ENCODE results near the gene TMEM272. TPM values are rescaled to one million over a fixed set of nuclear protein-coding genes. Genes with fewer than 3 reads are reported as not detected.

Gene TMEM272
- total and polyA plus RNA-seq, 9 of the 15 experiments (the other 6 are each of a cell fraction or from before 2014, with no cell fraction given), result 0.04 to 0.16 (median 0.06) TPM; not detected in 2

DNA sequence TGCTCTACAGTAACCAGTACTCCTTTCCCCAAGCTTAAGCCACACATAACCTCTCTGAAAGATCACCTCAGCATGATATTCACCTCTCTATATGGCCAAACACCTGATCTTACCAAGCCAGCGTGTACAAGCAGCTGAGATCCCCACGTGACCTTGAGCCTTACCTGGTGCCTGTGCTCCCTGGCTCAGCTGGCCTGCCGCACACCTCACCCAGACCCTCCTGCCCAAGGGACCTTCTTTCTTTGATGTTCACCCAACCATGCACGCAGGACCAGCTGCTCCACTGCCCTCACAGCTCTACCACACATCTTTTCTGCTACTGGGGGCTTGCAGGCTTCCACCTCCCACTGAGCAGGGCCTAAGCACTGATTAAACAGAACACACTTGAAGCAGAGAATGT lies 50.0 kb downstream of the TMEM272 start:
- no TSS peak for BruUV-seq (replicated peaks)
- intact Hi-C loops (cut with micrococcal nuclease), result loop anchor here (5.0 kb wide), 1 partner anchor 358 kb away; no protein-coding TSS in a partner anchor
- Histone ChIP-seq H3K9me3 (replicated peaks; ENCODE audit: control insufficient read depth, insufficient read depth, low read depth, low read length) (no peaks in the 10 kb centered on the region), H3K27me3 (ENCODE audit: control insufficient read depth in 2 of 2, insufficient read depth in 2 of 2, low read length in 2 of 2) (no peaks in the 10 kb centered on the region), H3K9me1 (ENCODE audit: control insufficient read depth, insufficient read depth, low read length) (no peaks in the 10 kb centered on the region), H4K20me1 (replicated peaks; ENCODE audit: control insufficient read depth, insufficient read depth, low read length) (no peaks in the 10 kb centered on the region), H3K27ac (ENCODE audit: extremely low read depth, low read depth, low read length) (no peak overlapping the region), H3K4me1 (replicated peaks in 1 of 2; ENCODE audit: control insufficient read depth in 2 of 2, insufficient read depth in 2 of 2, low read length in 2 of 2) (peaks cover 11 to 13% of the 10 kb centered on the region in 2 experiments; a peak in 4 of 5 replicates), H3K4me3 (no peak overlapping the region), H3K9ac (ENCODE audit: insufficient read depth in 1 of 2, low read depth in 2 of 2, low read length in 2 of 2) (no peak overlapping the region), H3K36me3 (ENCODE audit: control insufficient read depth, insufficient read depth, low read length) (no peaks in the 10 kb centered on the region), H3K79me2 (ENCODE audit: control insufficient read depth, insufficient read depth, low read length) (no peaks in the 10 kb centered on the region), H3K4me2 (ENCODE audit: insufficient read depth, low read length) (no peak overlapping the region), H2AFZ (ENCODE audit: low read depth, low read length) (no peak overlapping the region)
- FAIRE-seq, result no peak
- ATAC-seq, result no peak
- no peak for DNase-seq (ENCODE audit: extremely low read depth in 1 of 4, low spot score in 3 of 4)
- no peak for TF ChIP-seq ZNF184 (CRISPR knock-in tag; IDR thresholded peaks at IDR 0.05)
- TF ChIP-seq, protein P1, sequence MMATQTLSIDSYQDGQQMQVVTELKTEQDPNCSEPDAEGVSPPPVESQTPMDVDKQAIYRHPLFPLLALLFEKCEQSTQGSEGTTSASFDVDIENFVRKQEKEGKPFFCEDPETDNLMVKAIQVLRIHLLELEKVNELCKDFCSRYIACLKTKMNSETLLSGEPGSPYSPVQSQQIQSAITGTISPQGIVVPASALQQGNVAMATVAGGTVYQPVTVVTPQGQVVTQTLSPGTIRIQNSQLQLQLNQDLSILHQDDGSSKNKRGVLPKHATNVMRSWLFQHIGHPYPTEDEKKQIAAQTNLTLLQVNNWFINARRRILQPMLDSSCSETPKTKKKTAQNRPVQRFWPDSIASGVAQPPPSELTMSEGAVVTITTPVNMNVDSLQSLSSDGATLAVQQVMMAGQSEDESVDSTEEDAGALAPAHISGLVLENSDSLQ (IDR thresholded peaks at IDR 0.05), result no peak
- no peak for TF ChIP-seq LCOR (CRISPR knock-in tag; IDR thresholded peaks at IDR 0.05)
- TF ChIP-seq SP2 (IDR thresholded peaks at IDR 0.05; ENCODE audit: extremely low read depth, low read depth, low read length, poor library complexity, severe bottlenecking), result no peak
- TF ChIP-seq, protein P2, sequence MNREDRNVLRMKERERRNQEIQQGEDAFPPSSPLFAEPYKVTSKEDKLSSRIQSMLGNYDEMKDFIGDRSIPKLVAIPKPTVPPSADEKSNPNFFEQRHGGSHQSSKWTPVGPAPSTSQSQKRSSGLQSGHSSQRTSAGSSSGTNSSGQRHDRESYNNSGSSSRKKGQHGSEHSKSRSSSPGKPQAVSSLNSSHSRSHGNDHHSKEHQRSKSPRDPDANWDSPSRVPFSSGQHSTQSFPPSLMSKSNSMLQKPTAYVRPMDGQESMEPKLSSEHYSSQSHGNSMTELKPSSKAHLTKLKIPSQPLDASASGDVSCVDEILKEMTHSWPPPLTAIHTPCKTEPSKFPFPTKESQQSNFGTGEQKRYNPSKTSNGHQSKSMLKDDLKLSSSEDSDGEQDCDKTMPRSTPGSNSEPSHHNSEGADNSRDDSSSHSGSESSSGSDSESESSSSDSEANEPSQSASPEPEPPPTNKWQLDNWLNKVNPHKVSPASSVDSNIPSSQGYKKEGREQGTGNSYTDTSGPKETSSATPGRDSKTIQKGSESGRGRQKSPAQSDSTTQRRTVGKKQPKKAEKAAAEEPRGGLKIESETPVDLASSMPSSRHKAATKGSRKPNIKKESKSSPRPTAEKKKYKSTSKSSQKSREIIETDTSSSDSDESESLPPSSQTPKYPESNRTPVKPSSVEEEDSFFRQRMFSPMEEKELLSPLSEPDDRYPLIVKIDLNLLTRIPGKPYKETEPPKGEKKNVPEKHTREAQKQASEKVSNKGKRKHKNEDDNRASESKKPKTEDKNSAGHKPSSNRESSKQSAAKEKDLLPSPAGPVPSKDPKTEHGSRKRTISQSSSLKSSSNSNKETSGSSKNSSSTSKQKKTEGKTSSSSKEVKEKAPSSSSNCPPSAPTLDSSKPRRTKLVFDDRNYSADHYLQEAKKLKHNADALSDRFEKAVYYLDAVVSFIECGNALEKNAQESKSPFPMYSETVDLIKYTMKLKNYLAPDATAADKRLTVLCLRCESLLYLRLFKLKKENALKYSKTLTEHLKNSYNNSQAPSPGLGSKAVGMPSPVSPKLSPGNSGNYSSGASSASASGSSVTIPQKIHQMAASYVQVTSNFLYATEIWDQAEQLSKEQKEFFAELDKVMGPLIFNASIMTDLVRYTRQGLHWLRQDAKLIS (CRISPR knock-in tag; IDR thresholded peaks at IDR 0.05), result no peak
- no peak for TF ChIP-seq TEAD2 (tag; IDR thresholded peaks at IDR 0.05)
- no peak for TF ChIP-seq ZNF766 (CRISPR knock-in tag; conservative IDR thresholded peaks at IDR 0.05)
- TF ChIP-seq, protein P3, sequence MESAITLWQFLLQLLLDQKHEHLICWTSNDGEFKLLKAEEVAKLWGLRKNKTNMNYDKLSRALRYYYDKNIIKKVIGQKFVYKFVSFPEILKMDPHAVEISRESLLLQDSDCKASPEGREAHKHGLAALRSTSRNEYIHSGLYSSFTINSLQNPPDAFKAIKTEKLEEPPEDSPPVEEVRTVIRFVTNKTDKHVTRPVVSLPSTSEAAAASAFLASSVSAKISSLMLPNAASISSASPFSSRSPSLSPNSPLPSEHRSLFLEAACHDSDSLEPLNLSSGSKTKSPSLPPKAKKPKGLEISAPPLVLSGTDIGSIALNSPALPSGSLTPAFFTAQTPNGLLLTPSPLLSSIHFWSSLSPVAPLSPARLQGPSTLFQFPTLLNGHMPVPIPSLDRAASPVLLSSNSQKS (CRISPR knock-in tag; IDR thresholded peaks at IDR 0.05), result no peak
- TF ChIP-seq ZNF644 (tag; IDR thresholded peaks at IDR 0.05; ENCODE audit: low read depth), result no peak
- no peak for TF ChIP-seq PHB (CRISPR knock-in tag; IDR thresholded peaks at IDR 0.05)
- ChIA-PET CTCF (ENCODE audit: low intra/inter-chr PET ratio) (no interaction called here), POLR2A (interaction anchor here (0.7 kb wide), 1 partner anchor 342 kb away, joined by 4 read pairs; the partner anchor contains the start of gene INTS6)
- in situ Hi-C loops (cut with MboI), result loop anchor here (10.0 kb wide), 2 partner anchors 350 to 670 kb away; no protein-coding TSS in a partner anchor
- 50% methylated on average over 2 of the region's 4 CpGs for WGBS (ENCODE audit: insufficient coverage, low coverage, missing lambda C conversion rate)
